OCI-LY3 (cell line): Measurements from ENCODE around the gene PRKACB.

Source experiments
- H2AFZ ChIP-seq: fragments of 200-600, 300-600 bp; shearing (Covaris generic); 2 replicates; pipeline ENCODE4 v1.6.0; 2014; ENCODE audit warnings: antibody characterized with exemption, low read depth, low read length
- H3K27ac ChIP-seq: fragments of 200-600, 300-600 bp; sonication (generic); 2 replicates; pipeline ENCODE4 v1.5.1; 2014; ENCODE audit warnings: mild to moderate bottlenecking, low read length, moderate library complexity, mixed read lengths
- H3K27me3 ChIP-seq: fragments of 200-600, 300-600 bp; sonication (generic); 2 replicates; pipeline ENCODE4 v1.6.1; 2014; ENCODE audit warnings: low read depth, low read length, mixed read lengths
- H3K36me3 ChIP-seq: fragments of 200-600, 300-600 bp; sonication (generic); replicated peaks from 2 replicates; pipeline ENCODE3; 2014; ENCODE audit warnings: low read depth, low read length, mixed read lengths
- H3K4me1 ChIP-seq: fragments of 300-600, 200-600 bp; sonication (generic); 2 replicates; pipeline ENCODE4 v1.6.1; 2014; ENCODE audit warnings: low read length, mixed read lengths
- H3K4me2 ChIP-seq: fragments of 200-600, 300-600 bp; sonication (generic); 2 replicates; pipeline ENCODE4 v1.6.1; 2014; ENCODE audit warnings: low read length, mixed read lengths
- H3K4me3 ChIP-seq: fragments of 300-600, 200-600 bp; sonication (generic); 2 replicates; pipeline ENCODE4 v1.5.1; 2014; ENCODE audit warnings: antibody characterized with exemption, mild to moderate bottlenecking, low read length, moderate library complexity
- H3K79me2 ChIP-seq: fragments of 300-600, 200-600 bp; shearing (Covaris generic); 2 replicates; pipeline ENCODE4 v1.6.1; 2014; ENCODE audit warnings: mild to moderate bottlenecking, low read length, mixed read lengths
- H3K9ac ChIP-seq: fragments of 300-600, 200-600 bp; shearing (Covaris generic); 2 replicates; pipeline ENCODE4 v1.6.0; 2014; ENCODE audit warnings: mild to moderate bottlenecking, low read length, moderate library complexity
- H3K9me3 ChIP-seq: fragments of 200-600, 300-600 bp; shearing (Covaris generic); 2 replicates; pipeline ENCODE4 v1.6.1; 2014; ENCODE audit warnings: low read length, mixed read lengths; ENCODE audit not compliant: insufficient read depth
- H4K20me1 ChIP-seq: fragments of 200-600, 300-600 bp; sonication (generic); 2 replicates; pipeline ENCODE4 v1.6.1; 2016; ENCODE audit warnings: low read length, mixed read lengths; ENCODE audit not compliant: insufficient read depth
- EZH2phosphoT487 ChIP-seq: fragments of 200-600 bp; shearing (Covaris generic); IDR thresholded peaks from 2 replicates; pipeline ENCODE4 v1.6.1; 2018; ENCODE audit warnings: antibody characterized with exemption, mixed run types, low read depth
- TF ChIP-seq, protein P1 (sequence below): fragments of 200-600, 300-600 bp; sonication (generic); IDR thresholded peaks from 2 replicates; pipeline ENCODE4 v1.5.1; 2014; ENCODE audit warnings: antibody characterized with exemption, low read length, low read depth

The PRKACB gene

GRCh38 chr1:84277343-84278059, 133.4 kb downstream of the PRKACB start:
- H4K20me1 ChIP-seq: no peaks in the 10 kb centered on the region
- H2AFZ ChIP-seq: no peak overlapping the region
- no peak overlapping the region for H3K4me3 ChIP-seq
- H3K4me1 ChIP-seq: peaks cover 3% of the 10 kb centered on the region
- no peaks in the 10 kb centered on the region for H3K79me2 ChIP-seq
- H3K9me3 ChIP-seq: no peaks in the 10 kb centered on the region
- no peak overlapping the region for H3K4me2 ChIP-seq
- H3K27ac ChIP-seq: no peak overlapping the region
- H3K27me3 ChIP-seq: no peaks in the 10 kb centered on the region
- TF ChIP-seq, protein P1, sequence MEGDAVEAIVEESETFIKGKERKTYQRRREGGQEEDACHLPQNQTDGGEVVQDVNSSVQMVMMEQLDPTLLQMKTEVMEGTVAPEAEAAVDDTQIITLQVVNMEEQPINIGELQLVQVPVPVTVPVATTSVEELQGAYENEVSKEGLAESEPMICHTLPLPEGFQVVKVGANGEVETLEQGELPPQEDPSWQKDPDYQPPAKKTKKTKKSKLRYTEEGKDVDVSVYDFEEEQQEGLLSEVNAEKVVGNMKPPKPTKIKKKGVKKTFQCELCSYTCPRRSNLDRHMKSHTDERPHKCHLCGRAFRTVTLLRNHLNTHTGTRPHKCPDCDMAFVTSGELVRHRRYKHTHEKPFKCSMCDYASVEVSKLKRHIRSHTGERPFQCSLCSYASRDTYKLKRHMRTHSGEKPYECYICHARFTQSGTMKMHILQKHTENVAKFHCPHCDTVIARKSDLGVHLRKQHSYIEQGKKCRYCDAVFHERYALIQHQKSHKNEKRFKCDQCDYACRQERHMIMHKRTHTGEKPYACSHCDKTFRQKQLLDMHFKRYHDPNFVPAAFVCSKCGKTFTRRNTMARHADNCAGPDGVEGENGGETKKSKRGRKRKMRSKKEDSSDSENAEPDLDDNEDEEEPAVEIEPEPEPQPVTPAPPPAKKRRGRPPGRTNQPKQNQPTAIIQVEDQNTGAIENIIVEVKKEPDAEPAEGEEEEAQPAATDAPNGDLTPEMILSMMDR: no peak
- TF ChIP-seq EZH2phosphoT487: no peak
- no peak overlapping the region for H3K9ac ChIP-seq
- H3K36me3 ChIP-seq: no peaks in the 10 kb centered on the region

DNA sequence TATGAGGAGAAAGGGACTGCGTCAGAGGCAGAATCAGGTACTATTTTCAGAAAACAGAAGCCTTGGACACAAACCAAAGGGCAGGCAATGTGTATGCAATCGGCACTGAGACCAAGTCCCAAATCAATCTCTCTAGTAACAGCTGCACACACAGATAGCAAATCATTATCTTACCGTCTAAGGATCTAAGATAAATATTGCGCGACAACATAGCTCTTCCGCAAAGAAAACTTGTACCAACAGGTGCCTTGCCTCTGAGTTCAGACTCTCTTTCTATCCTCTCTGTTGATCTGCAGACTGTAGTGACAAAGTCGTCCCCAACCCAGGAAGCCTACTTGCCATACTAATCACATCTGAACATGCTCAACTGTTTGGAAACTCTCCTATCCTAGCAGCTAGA, 134.8 kb downstream of the PRKACB start:
- H3K27me3 ChIP-seq: no peaks in the 10 kb centered on the region
- H3K79me2 ChIP-seq: no peaks in the 10 kb centered on the region
- TF ChIP-seq, protein P1: no peak
- TF ChIP-seq EZH2phosphoT487: no peak
- no peak overlapping the region for H3K4me3 ChIP-seq
- no peaks in the 10 kb centered on the region for H3K36me3 ChIP-seq
- H3K9me3 ChIP-seq: no peaks in the 10 kb centered on the region
- H3K27ac ChIP-seq: no peak overlapping the region
- no peaks in the 10 kb centered on the region for H3K4me1 ChIP-seq
- H3K4me2 ChIP-seq: no peak overlapping the region
- H2AFZ ChIP-seq: no peak overlapping the region
- H4K20me1 ChIP-seq: no peaks in the 10 kb centered on the region
- no peak overlapping the region for H3K9ac ChIP-seq

GRCh38 chr1:84280912-84281311, 136.8 kb downstream of the PRKACB start:
- H3K4me2 ChIP-seq: no peak overlapping the region
- H3K9ac ChIP-seq: no peak overlapping the region
- H3K79me2 ChIP-seq: no peaks in the 10 kb centered on the region
- H3K27ac ChIP-seq: no peak overlapping the region
- H3K4me3 ChIP-seq: no peak overlapping the region
- TF ChIP-seq EZH2phosphoT487: no peak
- TF ChIP-seq, protein P1: no peak
- H2AFZ ChIP-seq: no peak overlapping the region
- H3K9me3 ChIP-seq: no peaks in the 10 kb centered on the region
- no peaks in the 10 kb centered on the region for H3K36me3 ChIP-seq
- no peaks in the 10 kb centered on the region for H3K4me1 ChIP-seq
- H3K27me3 ChIP-seq: no peaks in the 10 kb centered on the region
- H4K20me1 ChIP-seq: no peaks in the 10 kb centered on the region

- Histone ChIP-seq H3K4me3 (no peak overlapping the region), H3K4me1 (no peaks in the 10 kb centered on the region), H3K36me3 (no peaks in the 10 kb centered on the region), H3K4me2 (no peak overlapping the region), H3K9me3 (0 out of 2 replicates have a peak, but pooled peaks cover 5% of the 10 kb centered on the region), H2AFZ (no peak overlapping the region), H3K27ac (no peak overlapping the region), H3K79me2 (no peaks in the 10 kb centered on the region), H3K27me3 (no peaks in the 10 kb centered on the region), H3K9ac (no peak overlapping the region), H4K20me1 (no peaks in the 10 kb centered on the region)
- TF ChIP-seq EZH2phosphoT487: no peak
- TF ChIP-seq, protein P1: no peak
Measured at GRCh38 chr1:84282780-84283333, 138.8 kb downstream of the PRKACB start.
